Urinary bladder (tissue), 4 donors: ENCODE results near the gene CRADD. TPM values are rescaled to one million over a fixed set of nuclear protein-coding genes. Genes with fewer than 3 reads are reported as not detected.

Experiments used
- DNase-seq: peaks from one replicate; pipeline ENCODE4 v3.0.0-alpha.2; 2015; ENCODE audit errors: extremely low spot score
- H3K27ac ChIP-seq: one replicate; pipeline ENCODE4 v1.5.1; 2013; ENCODE audit warnings: low read depth, mild to moderate bottlenecking, moderate library complexity
- H3K36me3 ChIP-seq: one replicate; pipeline ENCODE4 v1.6.1; 2013; ENCODE audit warnings: mild to moderate bottlenecking, moderate library complexity; ENCODE audit not compliant: insufficient read depth
- H3K4me1 ChIP-seq: one replicate; pipeline ENCODE4 v1.6.1; 2013; ENCODE audit warnings: mild to moderate bottlenecking, moderate library complexity; ENCODE audit not compliant: insufficient read depth
- H3K4me3 ChIP-seq: one replicate; pipeline ENCODE4 v1.5.1; 2013; ENCODE audit warnings: low read depth, low read length
- WGBS: extraction: QIAGEN DNeasy Blood & Tissue Kit; methylation state at CpG from one replicate; pipeline ENCODE4 v1.1.7; 2013; 5-methylcytosine and 5-hydroxymethylcytosine counted together
- polyA plus RNA-seq: library from polyadenylated mRNA; stranded (reverse); fragments of 200-250 nt; gene quantifications from one replicate; pipeline ENCODE4 v1.2.3, GENCODE V29; 2013
- total RNA-seq: library from RNA; depleted of rRNA; stranded (reverse); fragments of >200 nt; gene quantifications from one replicate; pipeline ENCODE4 v1.2.3, GENCODE V29; 2014
- donor health status: healthy with polysubstance abuse.
- donor health status: healthy.

CRADD gene
- total and polyA plus RNA-seq, 2 donors: 22.7 to 29.6 TPM

DNA sequence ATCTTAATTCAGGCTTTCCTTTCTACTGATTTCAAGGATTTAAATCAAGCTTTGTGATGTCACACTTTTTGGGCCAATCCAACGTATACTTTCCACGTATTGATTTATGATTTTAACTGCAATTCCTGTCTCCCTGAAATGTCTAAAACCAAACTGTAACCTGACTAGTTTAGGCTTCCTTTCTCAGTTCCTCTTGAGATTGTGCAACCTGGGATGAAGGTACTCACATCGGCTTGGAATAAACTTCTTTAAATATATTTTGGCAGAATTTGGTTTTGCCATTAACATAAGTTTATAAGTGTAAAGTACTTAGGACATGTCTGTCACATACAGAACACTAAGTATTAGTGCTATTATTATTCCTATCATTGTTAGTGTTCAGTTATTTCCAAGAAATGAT, 224.6 kb downstream of the CRADD start:
- Histone ChIP-seq H3K4me3 (no peak overlapping the region), H3K36me3 (no peaks in the 10 kb centered on the region), H3K27ac (no peak overlapping the region), H3K4me1 (no peaks in the 10 kb centered on the region)
- WGBS: 75% methylated on average over 3 of the region's 3 CpGs
- DNase-seq: no peak

DNA sequence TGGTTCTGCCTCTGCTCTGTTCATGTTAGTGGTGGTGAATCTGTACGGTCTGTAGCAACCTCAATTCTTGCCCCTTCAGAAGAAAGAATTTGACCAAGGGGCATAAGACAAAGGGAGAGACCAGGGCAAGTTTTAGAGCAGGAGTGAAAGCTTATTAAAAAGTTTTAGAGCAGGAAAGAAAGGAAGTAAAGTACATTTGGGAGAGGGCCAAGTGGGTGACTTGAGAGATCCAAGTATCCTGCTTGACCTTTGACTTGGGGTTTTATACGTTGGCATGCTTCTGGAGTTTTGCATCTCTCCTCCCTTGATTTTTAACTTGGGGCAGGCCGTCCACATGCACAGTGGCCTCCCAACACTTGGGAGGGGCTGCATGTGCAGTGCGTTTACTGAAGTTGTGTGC, 225.0 kb downstream of the CRADD start:
- no peaks in the 10 kb centered on the region for H3K4me1 ChIP-seq
- H3K36me3 ChIP-seq: no peaks in the 10 kb centered on the region
- DNase-seq: no peak
- no peak overlapping the region for H3K27ac ChIP-seq
- WGBS: 91% methylated on average over 4 of the region's 4 CpGs
- no peak overlapping the region for H3K4me3 ChIP-seq

DNA sequence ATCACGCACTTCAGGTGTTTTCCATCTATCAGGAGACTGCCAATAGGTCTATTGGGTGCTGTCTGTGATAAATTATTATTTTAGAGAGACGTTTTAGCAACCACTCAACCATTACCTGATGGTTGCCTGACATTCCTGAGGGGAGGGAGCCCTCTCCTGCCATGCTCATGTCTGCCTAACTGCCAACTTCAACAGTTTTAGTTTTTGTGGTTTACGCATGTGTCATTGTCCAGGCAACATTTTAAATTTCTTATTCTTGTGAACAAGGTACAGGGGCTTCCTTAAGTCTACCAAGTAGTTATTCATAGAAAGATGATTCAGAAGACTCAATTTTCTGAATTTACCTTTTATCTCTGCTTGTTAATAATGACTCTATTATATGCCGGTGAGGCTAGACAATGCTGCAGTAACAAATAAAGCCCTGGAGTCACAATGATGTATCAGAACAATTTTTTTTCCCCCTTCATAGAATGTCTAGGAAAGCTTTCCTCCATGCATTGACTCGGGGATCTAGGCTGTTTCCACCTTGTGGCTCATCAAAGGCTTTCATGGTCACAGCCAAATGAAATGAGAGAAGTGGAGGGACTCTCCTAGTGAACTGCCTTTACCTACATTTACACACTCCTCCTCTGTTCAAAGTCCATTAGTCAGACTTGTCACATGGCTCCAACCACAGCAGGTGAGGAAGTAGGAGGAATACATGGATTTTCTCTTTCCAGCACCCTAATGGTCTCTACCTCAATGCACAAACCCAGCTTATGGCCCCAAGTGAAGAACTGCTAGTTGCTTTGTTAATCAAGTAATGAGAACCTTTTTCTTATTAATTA, 225.8 kb downstream of the CRADD start:
- Histone ChIP-seq H3K4me1 (no peaks in the 10 kb centered on the region), H3K27ac (no peak overlapping the region), H3K4me3 (no peak overlapping the region), H3K36me3 (no peaks in the 10 kb centered on the region)
- 92% methylated on average over 5 of the region's 5 CpGs for WGBS
- DNase-seq: no peak

GRCh38 chr12:93904124-93904523, 226.9 kb downstream of the CRADD start:
- no peaks in the 10 kb centered on the region for H3K36me3 ChIP-seq

DNA sequence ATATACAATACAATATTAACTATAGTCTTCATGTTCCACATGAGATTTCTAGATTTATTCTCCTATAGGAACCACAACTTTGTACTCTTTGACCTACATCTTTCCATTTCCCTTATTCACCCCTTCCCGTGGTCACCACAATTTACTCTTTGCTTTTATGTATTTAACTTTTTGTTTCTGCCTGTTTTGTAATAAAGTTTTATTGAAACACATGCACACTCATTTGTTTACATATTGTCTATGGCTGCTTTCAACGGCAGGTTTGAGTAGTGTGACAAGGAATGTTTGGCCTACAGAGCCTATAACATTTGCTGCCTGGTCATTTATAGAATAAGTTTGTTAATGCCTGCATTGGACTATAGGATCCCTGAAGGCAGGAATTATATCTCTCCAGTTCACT, 231.1 kb downstream of the CRADD start:
- DNase-seq: no peak
- WGBS: 77% methylated on average over 2 of the region's 2 CpGs
- Histone ChIP-seq H3K36me3 (no peaks in the 10 kb centered on the region), H3K4me3 (no peak overlapping the region), H3K27ac (no peak overlapping the region), H3K4me1 (no peaks in the 10 kb centered on the region)

More at GRCh38 chr12:93904124-93904523, 226.9 kb downstream of the CRADD start:
- Histone ChIP-seq H3K4me3 (no peak overlapping the region), H3K4me1 (no peaks in the 10 kb centered on the region), H3K27ac (no peak overlapping the region)
- DNase-seq: no peak
- WGBS: 87% methylated on average over 4 of the region's 4 CpGs

- no peak overlapping the region for H3K27ac ChIP-seq
- no peaks in the 10 kb centered on the region for H3K4me1 ChIP-seq
- DNase-seq: no peak
- H3K4me3 ChIP-seq: no peak overlapping the region
- 51% methylated on average over 12 of the region's 12 CpGs for WGBS
- H3K36me3 ChIP-seq: no peaks in the 10 kb centered on the region
Measured at GRCh38 chr12:93908846-93909567, 231.8 kb downstream of the CRADD start.

DNA sequence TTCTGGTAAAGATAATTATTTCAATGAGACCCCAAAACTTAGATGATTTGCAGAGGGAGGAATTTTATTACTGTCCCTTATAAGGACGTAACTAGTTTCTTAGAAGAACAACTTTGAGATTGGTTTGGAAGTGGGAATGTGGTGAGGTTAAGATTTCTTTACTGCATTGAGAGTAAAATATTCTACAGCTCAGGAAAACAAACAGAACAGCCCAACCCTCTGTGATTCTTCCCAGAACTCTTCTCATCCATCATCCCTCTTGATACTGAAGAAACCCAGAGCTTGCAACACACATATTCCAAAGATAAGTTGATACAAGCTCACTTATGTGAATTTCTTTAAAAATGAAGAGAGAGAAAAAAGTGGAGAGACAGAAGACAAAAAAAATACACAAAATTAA, 234.2 kb downstream of the CRADD start:
- H3K36me3 ChIP-seq: no peaks in the 10 kb centered on the region
- no peak for DNase-seq
- H3K4me1 ChIP-seq: no peaks in the 10 kb centered on the region
- H3K4me3 ChIP-seq: no peak overlapping the region
- 84% methylated on average over 1 of the region's 1 CpG for WGBS
- no peak overlapping the region for H3K27ac ChIP-seq

GRCh38 chr12:93912086-93912733, 235.0 kb downstream of the CRADD start:
- H3K36me3 ChIP-seq: no peaks in the 10 kb centered on the region
- no peaks in the 10 kb centered on the region for H3K4me1 ChIP-seq
- WGBS: 86% methylated on average over 6 of the region's 6 CpGs

DNA sequence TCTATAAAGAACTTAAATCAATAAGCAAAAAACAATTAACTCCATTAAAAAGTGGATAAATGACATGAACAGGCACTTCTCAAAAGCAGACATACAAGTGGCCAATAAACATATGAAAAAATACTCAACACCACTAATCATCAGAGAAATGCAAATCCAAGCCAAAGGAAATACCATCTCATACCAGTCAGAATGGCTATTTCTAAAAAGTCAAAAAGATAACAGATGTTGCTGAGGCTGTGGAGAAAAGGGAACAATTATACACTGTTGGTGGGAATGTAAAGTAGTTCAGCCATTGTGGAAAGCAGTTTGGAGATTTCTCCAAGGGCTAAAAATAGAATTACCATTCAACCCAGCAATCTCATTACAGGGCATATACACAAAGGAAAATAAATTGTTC, 236.7 kb downstream of the CRADD start:
- Histone ChIP-seq H3K4me3 (no peak overlapping the region), H3K27ac (no peak overlapping the region), H3K36me3 (no peaks in the 10 kb centered on the region), H3K4me1 (no peaks in the 10 kb centered on the region)
- no peak for DNase-seq

More at GRCh38 chr12:93912086-93912733, 235.0 kb downstream of the CRADD start:
- Histone ChIP-seq H3K4me3 (no peak overlapping the region), H3K27ac (no peak overlapping the region)
- DNase-seq: no peak

DNA sequence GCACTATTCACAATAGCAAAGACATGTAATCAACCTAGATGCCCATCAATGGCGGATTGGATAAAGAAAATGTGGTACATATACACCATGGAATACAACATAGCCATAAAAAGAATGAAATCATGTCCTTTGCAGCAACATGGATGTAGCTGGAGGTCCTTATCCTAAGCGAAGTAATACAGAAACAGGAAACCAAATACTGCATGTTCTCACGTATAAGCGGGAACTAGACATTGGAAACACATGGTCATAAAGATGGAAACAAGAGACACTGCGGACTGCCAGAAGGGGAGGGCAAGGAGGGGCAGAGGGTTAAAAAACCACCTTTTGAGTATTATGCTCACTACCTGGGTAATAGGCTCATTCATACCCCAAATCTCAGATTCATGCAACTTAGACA, 237.1 kb downstream of the CRADD start:
- Histone ChIP-seq H3K4me3 (no peak overlapping the region), H3K36me3 (no peaks in the 10 kb centered on the region), H3K27ac (no peak overlapping the region), H3K4me1 (no peaks in the 10 kb centered on the region)
- WGBS: 95% methylated on average over 5 of the region's 5 CpGs
- DNase-seq: no peak

DNA sequence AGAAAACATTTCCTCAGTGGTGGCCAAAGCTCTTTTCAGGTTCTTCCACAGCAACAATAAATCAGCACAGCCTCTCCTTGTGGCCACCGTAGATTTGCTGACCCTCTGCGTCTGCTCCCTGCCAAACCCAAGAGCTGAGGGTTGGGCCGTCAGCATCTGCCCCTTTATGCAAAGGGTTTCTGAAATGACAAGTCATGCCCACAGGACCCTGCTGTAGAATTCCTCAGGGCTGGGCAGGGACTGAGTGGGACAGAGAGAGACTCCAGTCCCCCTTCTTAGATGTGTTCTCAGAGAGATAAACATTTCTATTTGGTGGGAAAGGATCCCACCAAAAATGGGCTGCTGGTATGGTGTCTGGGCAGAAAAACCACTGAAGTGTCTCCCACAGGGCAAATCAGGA, 238.2 kb downstream of the CRADD start:
- DNase-seq: no peak
- Histone ChIP-seq H3K27ac (no peak overlapping the region), H3K4me3 (no peak overlapping the region), H3K36me3 (no peaks in the 10 kb centered on the region), H3K4me1 (no peaks in the 10 kb centered on the region)
- WGBS: 93% methylated on average over 3 of the region's 3 CpGs

DNA sequence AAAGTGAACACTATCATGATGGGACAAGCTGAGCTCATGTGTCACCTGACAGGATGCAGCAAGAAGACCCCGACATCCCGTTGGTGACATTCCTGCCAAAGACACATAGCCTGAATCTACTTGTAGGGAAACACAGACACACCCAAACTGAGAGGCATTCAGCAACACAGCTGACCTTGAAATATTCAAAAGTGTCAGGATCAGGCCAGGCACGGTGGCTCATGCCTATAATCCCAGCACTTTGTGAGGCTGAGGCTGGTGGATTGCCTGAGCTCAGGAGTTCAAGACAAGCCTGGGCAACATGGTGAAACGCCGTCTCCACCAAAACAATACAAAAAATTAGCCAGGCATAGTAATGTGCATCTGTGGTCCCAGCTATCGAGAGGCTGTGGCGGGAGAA, 239.2 kb downstream of the CRADD start:
- H3K36me3 ChIP-seq: no peaks in the 10 kb centered on the region
- H3K4me3 ChIP-seq: no peak overlapping the region
- WGBS: 63% methylated on average over 7 of the region's 7 CpGs
- H3K4me1 ChIP-seq: no peaks in the 10 kb centered on the region
- no peak overlapping the region for H3K27ac ChIP-seq
- no peak for DNase-seq

GRCh38 chr12:93918262-93918661, 241.1 kb downstream of the CRADD start:
- Histone ChIP-seq H3K4me3 (no peak overlapping the region), H3K36me3 (no peaks in the 10 kb centered on the region), H3K27ac (no peak overlapping the region), H3K4me1 (peaks cover 2% of the 10 kb centered on the region)
- WGBS: 79% methylated on average over 6 of the region's 6 CpGs
- DNase-seq: no peak

DNA sequence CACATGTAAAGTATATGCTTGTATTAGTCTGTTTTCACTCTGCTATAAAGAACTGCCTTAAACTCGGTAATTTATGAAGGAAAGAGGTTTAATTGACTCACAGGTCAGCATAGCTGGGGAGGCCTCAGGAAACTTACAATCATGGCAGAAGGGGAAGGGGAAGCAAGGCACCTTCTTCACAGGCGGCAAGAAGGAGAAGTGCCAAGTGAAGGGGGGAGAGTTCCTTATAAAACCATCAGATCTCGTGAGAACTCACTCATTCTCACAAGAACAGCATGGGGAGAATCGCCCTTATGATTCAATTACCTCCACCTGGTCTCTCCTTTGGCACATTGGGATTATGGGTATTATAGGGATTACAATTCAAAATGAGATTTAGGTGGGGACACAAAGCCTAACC, 241.7 kb downstream of the CRADD start:
- Histone ChIP-seq H3K27ac (no peak overlapping the region), H3K4me3 (no peak overlapping the region), H3K36me3 (no peaks in the 10 kb centered on the region), H3K4me1 (peaks cover 2% of the 10 kb centered on the region)
- no peak for DNase-seq
- 88% methylated on average over 4 of the region's 4 CpGs for WGBS
